Daoy (cell line): ENCODE results near the gene SPRYD7. TPM values are rescaled to one million over a fixed set of nuclear protein-coding genes. Genes with fewer than 3 reads are reported as not detected.
"Not testable (repeated sequence)": the region's sequence is repeated elsewhere in the genome, so short reads cannot be mapped to it uniquely, and the experiment has no call there.

ENCODE experiments used
- DNase-seq: peaks from one replicate; pipeline ENCODE4 v3.0.0-alpha.2; 2015; ENCODE audit warnings: low read depth
- total RNA-seq: library from RNA; depleted of rRNA; stranded (reverse); fragments of >200 nt; shearing (Covaris generic); gene quantifications from 2 replicates; pipeline ENCODE4 v1.2.3, GENCODE V29; 2014

SPRYD7 gene
- total RNA-seq, 1 experiment from 2014 or later = 7.0 TPM

DNA sequence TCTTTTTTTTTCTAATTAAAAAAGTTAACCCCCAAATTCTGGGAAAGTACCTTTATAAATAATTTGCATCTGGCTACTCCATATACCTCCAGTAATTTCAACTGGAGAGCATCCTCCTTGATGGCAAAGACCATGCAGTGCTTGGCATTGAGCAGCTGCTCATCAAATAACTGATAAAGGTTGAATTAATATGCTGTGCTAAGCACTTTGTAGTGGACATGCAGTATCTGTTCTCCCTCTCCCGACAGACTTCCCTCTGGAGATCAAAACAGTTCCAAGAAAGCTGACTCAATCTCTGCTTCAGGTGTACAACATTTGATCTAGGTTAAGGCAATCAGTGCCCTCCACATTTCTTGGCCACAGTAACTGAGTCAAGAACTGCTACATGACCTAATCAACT lies 3.3 kb downstream of the SPRYD7 start:
- no peak for DNase-seq

DNA sequence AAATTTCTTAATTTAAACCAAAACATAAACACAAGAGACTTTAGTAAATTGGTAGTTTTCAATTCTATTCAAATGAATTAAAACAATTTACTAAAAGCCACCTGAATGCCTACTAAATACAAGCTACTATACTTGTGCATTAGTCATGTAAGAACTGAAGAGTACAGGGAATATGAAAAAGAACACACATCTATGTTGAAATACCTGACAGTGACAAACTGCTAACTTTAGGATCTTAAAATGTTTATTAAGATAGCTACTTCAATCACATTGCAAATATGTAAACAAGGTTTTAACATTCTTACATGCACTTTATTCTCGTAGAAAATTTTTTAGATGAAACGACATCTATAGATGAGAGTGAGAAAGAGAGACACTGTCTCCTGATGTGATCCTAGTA lies 4.1 kb downstream of the SPRYD7 start:
- DNase-seq = no peak

DNA sequence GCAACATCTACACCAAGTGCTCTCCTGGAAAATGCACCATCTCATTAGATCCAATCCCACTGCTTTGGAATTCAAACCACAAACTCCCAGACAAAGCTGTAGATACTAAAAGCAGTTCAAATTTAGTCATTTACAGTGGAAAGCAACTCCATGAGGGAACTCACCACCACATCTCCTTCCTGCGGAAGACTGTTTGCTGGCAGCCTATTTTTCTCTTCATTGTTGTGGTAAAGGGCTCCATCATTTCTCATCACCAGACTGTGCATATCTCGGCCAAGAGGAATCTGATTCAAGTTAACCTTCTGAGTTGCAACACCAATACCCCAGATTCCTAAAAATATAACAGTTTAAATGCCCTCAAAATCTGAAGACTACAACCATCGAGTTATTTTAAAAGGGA lies 8.4 kb downstream of the SPRYD7 start:
- no peak for DNase-seq

DNA sequence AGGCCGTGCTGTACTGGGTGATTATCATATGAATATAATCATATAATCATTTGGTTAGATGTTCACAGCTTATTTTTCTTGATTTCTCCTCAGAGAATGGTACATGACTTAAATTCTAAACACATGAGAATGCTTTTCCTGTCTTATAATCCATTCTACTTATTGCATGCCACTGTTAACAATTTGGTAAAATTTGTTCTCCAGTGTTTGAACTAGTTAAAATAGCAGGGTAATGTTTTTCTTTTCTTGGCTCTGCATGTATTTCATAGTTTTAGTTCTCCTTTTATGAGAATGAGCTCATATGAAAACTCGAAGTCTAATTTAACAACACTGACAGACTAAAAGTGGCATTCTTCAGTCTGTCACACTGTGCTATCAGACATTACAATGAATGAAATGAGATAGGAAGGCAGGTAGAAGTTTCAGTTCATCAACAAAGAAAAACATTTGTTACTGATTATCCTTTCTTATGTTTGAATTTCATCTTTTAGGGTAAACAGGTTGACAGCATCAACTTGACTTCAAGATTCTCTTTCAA lies 10.2 kb downstream of the SPRYD7 start:
- DNase-seq = no peak

DNA sequence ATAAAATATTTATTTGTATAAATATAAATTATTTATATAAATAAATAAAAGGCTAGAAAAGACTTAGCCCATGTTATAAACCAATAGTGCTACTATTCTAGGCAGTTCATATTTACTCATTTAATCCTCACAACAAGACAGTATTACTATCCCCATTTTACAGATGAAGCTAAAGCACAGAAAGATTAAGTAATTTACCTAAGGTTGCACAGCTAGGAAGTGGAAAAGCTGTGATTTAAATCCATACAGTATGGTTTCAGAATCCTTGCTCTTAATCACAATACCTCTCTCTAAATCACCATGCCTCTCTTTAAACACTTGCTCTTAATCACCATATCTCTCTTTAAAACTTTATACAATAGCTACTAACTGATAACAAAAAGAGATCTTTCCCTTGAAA lies 13.8 kb downstream of the SPRYD7 start:
- no peak for DNase-seq

DNA sequence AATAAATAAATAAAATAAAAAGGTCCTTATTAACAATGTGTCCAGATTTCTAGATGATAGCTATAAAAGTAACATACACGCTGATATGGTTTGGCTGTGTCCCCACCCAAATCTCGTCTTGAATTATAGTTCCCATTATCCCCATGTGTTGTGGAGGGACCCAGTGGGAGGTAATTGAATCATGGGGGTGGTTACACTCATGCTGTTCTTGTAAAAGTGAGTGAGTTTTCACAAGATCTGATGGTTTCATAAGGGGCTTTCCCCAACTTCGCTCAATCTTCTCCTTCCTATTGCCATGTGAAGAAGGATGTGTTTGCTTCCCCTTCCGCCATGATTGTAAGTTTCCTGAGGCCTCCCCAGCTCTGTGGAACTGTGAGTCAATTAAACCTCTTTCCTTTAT lies 15.2 kb downstream of the SPRYD7 start:
- not testable (repeated sequence) for DNase-seq

DNA sequence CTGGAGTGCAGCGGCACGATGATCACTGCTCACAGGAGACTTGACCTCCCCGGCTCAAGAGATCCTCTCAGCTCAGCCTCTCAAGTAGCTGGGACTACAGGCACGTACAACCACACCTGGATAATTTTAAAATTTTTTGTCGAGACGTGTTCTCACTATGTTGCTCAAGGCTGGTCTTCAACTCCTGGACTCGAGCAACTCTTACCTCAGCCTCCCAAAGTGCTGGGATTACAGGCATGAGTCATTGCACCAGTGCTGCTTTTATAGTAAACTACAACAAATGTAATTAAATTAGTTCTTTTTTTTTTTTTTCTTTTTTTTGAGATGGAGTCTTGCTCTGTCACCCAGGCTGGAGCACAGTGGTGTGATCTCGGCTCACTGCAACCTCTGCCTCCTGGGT lies 18.0 kb downstream of the SPRYD7 start:
- DNase-seq = not testable (repeated sequence)

DNA sequence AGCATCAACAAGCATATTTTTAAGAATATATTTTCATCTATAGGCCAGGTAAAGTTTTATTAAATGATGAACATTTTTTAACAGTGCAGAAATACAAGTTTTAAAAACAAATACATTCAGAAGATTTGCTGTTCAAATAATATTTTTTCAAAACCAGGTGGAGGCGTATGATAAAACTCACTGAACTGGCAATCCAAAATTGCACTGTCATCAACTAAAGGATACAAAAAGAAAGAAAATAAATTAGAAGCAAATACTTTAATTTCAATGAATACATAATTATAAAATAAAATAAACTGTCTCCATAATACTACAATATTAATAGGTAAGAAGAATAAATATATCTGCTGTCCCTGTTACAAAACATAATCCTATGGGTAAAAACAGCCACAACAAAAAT lies 21.2 kb downstream of the SPRYD7 start:
- no peak for DNase-seq

DNA sequence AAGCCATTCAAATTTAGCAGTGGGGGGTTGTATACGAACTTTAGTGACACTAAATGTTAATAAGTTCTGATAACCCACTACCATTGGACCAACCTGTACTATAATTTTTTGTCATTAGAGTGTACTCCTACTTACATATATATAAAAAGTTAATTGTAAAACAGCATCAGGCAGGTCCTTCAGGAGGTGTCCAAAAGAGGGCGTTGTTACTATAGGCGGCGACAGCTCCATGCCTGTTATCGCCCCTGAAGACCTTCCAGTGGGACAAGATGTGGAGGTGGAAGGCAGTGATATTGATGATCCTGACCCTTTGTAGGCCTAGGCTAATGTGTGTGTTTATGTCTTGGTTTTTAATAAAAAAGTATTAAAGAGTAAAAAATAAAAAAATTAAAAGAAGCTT lies 27.5 kb downstream of the SPRYD7 start:
- DNase-seq = no peak

DNA sequence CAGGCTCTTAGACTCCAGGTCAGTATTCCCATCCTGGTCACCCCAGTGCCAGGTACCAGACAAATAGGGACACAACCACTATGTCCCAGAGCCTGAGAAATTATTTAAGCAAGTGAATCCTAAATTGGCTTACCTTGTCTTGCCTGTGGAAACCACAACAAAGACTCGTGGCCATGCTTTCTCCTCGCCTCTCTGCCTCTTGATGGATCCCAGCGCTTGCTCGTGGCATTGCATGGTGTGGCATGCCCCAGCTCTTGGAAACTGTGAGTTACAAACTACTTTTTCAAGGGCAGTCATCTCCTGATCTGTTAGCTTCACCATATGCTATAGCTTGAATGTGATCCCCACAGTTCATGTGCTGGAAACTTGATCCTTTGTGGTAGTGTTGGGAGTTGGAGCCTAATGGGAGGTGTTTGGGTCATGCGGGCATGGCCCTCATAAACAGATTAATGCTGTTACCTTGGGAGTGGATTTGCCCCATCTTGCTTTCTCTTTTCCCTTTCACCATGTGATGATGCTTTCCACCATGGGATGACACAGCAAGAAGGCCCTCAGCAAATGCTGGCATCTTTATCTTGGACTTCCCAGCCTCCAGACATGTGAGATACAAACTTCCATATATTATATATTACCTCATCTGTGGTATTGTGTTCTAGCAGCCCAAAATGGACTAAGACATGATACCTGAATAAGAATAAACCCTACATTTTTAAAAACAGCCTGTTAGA lies 31.2 kb downstream of the SPRYD7 start:
- no peak for DNase-seq

DNA sequence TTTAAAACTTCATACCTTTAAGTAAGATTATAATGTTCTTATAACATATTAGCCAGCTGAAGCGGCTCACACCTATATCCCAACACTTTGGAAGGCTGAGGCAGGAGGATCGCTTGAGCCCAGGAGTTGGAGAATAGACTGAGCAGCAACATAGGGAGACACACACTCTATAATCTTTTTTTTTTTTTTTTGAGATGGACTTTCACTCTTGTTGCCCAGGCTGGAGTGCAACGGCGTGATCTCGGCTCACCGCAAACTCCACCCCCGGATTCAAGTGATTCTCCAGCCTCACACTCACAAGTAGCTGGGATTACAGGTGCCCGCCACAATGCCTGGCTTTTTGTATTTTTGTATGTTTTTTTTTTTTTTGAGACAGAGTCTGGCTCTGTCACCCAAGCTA lies 37.3 kb downstream of the SPRYD7 start:
- DNase-seq = no peak

DNA sequence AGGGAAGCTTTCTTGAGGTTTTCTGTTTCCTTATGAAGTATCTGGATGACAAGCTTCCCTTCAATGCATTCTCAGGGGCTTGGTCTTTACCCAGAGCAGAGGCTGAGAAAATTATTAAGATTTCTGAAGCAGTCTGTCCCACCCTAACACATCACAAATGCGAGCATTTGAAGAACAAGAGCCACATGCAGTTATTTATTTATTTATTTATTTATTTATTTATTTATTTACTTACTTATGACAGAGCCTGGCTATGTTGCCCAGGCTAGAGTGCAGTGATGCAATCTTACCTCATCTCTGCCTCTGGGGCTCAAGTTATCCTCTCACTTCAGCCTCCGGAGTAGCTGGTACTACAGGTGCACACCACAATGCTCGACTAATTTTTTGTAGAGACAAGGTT lies 38.4 kb downstream of the SPRYD7 start:
- no peak for DNase-seq

DNA sequence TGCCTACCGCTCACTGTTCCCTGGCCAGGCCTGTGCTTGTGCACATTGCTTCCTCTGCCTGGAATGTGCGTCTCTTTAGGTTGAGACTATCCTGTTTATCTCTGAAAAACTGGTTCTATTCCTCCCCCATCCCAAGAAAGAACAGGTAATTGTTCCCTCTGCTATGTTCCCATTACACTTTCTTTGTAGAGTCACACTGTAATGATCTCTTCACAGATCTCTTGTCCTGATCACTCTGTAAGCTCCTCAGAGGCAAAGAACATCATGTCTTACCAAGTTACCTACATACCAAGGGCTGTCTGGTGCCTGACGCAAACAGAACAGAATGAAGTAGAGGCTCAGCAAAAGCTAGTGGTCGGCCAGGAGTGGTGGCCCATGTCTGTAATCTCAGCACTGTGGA lies 40.3 kb downstream of the SPRYD7 start:
- DNase-seq = no peak

DNA sequence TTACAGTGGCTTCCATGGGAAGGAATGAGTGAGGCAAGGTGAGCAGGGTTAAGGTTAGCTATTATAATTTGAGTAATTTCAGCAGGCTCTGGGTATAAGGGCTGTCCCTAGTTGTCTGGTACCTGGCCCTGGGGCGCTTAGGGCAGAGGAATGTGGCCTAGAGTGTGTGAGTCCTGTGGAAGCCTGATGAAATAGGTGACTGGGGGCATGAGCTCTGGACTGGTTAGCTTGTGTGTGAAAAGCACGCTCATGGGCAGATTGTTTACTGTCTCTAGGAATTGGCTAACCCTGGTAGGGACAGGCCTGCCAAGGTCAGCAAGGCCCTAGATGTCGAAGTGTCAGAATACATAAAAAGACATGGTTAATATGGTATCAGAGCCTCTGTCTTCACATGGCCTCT lies 42.5 kb downstream of the SPRYD7 start:
- no peak for DNase-seq

DNA sequence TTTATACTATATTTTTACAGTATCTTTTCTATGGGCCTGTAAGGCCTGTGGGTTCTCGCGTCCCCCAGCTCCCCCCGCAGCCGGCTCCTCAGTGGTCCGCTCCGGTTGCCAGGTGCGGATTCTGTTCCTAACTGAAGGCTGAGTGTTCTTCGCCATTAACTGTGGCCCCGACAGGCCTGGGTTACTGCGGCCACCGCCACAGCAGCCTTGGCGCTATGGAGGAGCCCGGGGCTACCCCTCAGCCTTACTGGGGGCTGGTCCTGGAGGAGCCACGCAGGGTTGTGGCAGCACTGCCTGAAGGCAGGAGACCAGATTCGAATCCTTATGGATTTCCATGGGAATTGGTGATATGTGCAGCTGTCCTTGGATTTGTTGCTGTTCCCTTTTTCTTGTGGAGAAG lies 45.8 kb downstream of the SPRYD7 start:
- no peak for DNase-seq

DNA sequence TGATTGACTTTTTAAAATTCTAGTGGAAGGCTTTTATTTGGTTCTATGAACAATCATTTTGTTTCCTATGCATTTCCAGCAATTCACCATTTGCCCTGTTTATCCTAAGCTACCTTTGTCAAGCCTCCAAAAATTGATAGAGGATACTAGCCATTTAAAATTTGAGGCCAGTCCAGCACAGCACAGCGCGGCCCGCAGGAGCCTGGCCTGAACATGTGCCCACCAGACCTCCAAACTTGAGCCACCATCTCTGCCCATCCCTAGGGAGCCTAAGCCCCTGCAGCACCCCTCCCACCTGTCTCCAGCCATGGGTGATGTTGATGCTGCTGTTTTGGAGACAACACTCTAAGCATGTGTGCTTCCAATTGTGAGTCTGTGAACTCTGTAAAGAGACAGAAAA lies 57.5 kb downstream of the SPRYD7 start:
- no peak for DNase-seq

DNA sequence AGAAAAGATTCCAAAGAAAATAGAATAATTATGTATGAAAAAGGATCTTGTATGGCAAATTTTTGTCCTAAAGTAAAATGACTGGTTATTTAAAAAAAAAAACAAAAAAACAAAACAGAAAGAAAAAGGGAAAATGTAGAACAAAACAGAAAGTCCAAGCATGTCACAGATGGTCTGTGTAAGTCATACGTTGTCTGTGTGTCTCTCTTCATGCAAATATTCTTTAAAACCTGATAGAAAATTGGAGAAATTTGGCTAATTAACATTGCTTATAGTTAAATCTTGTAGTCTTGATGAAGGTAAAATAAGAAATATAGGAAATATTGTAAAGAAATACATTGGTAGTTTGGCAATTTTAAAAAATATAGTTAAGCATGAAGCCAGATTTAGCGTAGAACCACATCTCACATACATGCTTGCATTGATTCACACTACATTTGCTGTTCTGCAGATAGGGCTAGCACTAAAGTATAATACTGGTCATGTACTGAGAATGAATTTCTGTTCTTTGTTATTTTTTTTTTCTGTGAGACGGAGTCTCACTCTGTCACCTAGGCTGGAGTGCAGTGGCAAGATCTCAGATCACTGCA lies 58.4 kb downstream of the SPRYD7 start:
- DNase-seq = no peak

DNA sequence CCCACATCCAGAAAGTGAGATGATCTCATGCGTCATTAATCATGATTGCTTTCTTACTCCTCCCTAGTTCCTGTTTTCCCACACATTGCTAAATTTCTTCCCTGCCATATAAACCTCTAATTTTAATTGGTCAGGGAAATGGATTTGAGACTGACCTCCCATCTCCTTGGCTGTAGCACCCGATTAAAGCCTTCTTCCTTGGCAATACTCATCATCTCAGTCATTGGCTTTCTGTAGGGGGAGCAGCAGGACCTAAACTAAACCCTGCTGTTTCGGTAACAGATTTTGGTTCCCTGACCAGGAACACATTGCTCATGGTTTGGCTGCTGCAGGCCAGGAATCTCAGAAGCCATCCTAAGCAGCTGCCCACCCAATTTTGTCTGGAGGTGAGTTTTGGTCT lies 61.7 kb downstream of the SPRYD7 start:
- no peak for DNase-seq

DNA sequence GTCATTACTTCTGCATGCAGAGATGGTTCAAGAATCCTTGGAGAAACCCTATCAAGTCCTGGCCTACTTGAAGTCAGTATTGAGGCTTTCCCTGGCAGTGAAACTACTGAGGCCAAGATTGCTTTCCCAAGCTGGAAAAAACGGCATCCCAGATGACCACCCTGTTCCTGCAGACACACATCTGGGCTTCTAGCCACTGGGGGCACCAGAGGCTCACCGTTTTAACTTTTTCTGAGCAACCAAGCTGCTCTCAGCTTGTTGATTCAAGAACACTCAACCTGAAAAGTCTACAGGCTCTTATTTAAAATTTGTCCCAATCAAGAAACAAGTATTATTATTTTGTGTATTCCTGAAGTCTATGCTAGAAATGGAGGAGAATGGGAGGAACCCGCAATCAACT lies 66.6 kb downstream of the SPRYD7 start:
- peak; percentile 11 for DNase-seq

DNA sequence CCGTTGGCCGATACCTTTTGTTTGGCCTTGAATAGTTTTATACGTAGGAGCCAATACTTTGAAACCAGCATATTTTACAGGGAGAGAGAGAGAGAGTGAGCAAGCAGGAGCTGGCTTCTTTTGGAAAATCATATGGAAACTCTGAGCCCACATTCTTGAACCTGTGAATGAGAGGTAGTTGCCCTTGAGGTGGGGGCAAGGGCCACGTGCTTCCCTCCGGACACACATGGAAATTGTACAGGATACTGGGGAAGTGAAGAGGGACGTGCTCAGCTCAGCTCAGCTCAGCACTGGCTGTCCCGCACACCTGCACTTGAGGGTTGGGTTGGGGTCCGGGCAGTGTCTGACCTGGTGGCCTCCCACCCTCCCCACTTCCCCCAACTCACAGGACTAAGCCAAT lies 68.3 kb downstream of the SPRYD7 start:
- DNase-seq = no peak

DNA sequence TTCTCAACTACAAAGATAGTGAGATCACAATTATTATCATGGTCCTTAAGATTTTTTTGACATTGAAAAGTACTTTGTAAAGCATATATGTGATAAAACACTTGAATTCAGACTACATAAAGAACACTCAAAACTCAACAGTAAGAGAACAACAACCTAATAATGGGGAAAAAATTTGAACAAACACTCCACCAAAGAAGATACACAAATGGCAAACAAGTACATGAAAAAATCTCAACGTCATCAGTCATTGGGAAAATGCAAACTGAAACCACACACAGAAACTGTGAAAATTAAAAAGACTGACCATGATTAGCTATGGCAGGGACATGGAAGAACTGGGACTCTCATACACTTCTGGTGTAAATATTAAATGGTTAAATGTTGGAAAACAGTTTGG lies 70.9 kb downstream of the SPRYD7 start:
- no peak for DNase-seq

DNA sequence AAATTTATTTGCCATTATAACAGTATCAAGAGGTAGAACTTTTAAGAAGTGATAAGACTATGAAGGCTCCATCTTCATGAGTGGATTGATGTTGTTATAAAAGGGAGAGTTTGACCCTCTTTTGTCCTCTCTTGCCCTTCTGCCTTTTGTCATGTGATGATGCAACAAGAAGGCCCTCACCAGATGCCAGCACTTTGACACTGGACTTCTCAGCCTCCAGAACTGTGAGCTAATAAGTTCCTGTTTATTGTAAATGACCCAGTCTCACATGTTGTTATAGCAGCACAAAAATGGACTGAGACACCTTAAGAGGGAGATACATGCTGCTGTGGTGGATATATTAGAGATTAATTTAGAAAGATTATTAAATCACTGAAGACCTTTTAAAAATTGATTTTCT lies 71.6 kb downstream of the SPRYD7 start:
- DNase-seq = no peak
